Body of pancreas (tissue), 4 donors: ENCODE results near the gene LRRC7. TPM values are rescaled to one million over a fixed set of nuclear protein-coding genes. Genes with fewer than 3 reads are reported as not detected.

ENCODE experiments used
- ATAC-seq: fragments of 150-250 bp; one replicate; pipeline ENCODE4 v1.9.1; 2016
- DNase-seq, 4 donors: peaks; one replicate each; pipeline ENCODE4 v3.0.0-alpha.2; 2019
- H3K27ac ChIP-seq, 4 donors: fragments of 200-600 bp; sonication (generic); 1 replicate in 3 of 4; 2 replicates in 1 of 4; pipeline versions ENCODE4 v1.5.1 to v1.6.1; 2016 to 2019; ENCODE audit warnings: mild to moderate bottlenecking in 1 of 4, mixed read lengths in 1 of 4, moderate library complexity in 1 of 4
- H3K27me3 ChIP-seq, 2 donors: fragments of 200-600 bp; sonication (generic); one replicate each; pipeline ENCODE4 v1.6.0; 2016; ENCODE audit warnings: mild to moderate bottlenecking in 1 of 2
- H3K36me3 ChIP-seq, 2 donors: fragments of 200-600 bp; sonication (generic); replicated peaks in 1 of 2; 2 replicates each; pipeline ENCODE4 v1.5.1; 2016; ENCODE audit warnings: low read depth in 2 of 2; ENCODE audit not compliant: insufficient read depth in 1 of 2
- H3K4me1 ChIP-seq: fragments of 200-600 bp; sonication (generic); one replicate; pipeline ENCODE4 v1.6.0; 2016
- H3K4me3 ChIP-seq, 2 donors: fragments of 200-600 bp; sonication (generic); 1 replicate in 1 of 2; 2 replicates in 1 of 2; pipeline ENCODE4 v1.5.1; 2016 to 2019
- H3K9me3 ChIP-seq, 3 donors: fragments of 200-600 bp; sonication (generic); 1 replicate in 2 of 3; 2 replicates in 1 of 3; pipeline ENCODE4 v1.5.1; 2016
- POLR2A ChIP-seq, 3 donors: fragments of 450-650 bp; IDR thresholded peaks; one replicate each; pipeline ENCODE4 v1.6.1; 2016; ENCODE audit warnings: antibody characterized with exemption in 3 of 3, mild to moderate bottlenecking in 2 of 3
- WGBS, 2 donors: methylation state at CpG; one replicate each; pipeline ENCODE4 v1.1.5; 2017; 5-methylcytosine and 5-hydroxymethylcytosine counted together
- intact Hi-C: fragments of 100-400 bp; cut with DNase I; formaldehyde crosslinking; loops from one replicate; pipeline ENCODE4 v1.15.1; 2023
- total RNA-seq, 2 donors: library from RNA; depleted of rRNA; stranded (reverse); fragments of >200 nt; gene quantifications; one replicate each; pipeline ENCODE4 v1.1.0, GENCODE V29; 2016
- TF ChIP-seq, protein P1 (sequence below), 7 experiments: fragments of 450-650 bp in 4 of 7; fragments of 200-600 bp in 3 of 7; sonication (generic) in 3 of 7; IDR thresholded peaks; one replicate each; pipeline ENCODE4 v1.5.1; 2016 to 2019; ENCODE audit warnings: antibody characterized with exemption in 7 of 7

LRRC7 gene
- total RNA-seq, 2 donors from 2014 or later, result 1.3 to 2.6 TPM

DNA sequence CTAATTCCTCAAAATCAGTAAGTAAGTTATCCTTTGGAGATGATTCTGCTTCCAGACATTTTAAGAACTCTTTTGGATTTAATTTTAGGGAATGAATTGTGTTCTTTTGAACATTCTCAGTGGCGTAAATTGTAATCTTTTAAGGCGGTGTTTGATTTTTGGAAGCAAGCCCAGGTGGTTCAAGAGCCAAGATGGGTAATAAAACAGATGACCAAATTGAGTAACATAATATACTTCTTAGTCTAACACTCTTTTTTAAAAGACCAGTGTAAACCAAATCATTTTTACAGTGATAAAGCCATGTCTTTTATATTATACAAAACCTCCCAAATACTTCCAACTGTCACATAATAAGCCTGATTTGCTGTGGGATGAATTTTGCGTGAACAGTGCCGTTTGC, 503.9 kb downstream of the LRRC7 start:
- H3K27ac ChIP-seq, result no peak overlapping the region
- WGBS, 2 donors, result 44 to 59% methylated on average over 4 of the region's 4 CpGs
- ATAC-seq (no peak), DNase-seq (no peak)
- H3K9me3 ChIP-seq, result no peaks in the 10 kb centered on the region
- no peaks in the 10 kb centered on the region for H3K27me3 ChIP-seq
- no peak overlapping the region for H3K4me3 ChIP-seq
- no peaks in the 10 kb centered on the region for H3K4me1 ChIP-seq
- intact Hi-C loops, result no loop called here
- TF ChIP-seq, protein P1, sequence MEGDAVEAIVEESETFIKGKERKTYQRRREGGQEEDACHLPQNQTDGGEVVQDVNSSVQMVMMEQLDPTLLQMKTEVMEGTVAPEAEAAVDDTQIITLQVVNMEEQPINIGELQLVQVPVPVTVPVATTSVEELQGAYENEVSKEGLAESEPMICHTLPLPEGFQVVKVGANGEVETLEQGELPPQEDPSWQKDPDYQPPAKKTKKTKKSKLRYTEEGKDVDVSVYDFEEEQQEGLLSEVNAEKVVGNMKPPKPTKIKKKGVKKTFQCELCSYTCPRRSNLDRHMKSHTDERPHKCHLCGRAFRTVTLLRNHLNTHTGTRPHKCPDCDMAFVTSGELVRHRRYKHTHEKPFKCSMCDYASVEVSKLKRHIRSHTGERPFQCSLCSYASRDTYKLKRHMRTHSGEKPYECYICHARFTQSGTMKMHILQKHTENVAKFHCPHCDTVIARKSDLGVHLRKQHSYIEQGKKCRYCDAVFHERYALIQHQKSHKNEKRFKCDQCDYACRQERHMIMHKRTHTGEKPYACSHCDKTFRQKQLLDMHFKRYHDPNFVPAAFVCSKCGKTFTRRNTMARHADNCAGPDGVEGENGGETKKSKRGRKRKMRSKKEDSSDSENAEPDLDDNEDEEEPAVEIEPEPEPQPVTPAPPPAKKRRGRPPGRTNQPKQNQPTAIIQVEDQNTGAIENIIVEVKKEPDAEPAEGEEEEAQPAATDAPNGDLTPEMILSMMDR (IDR thresholded peaks at IDR 0.05), result no peak
- no peak for TF ChIP-seq POLR2A (IDR thresholded peaks at IDR 0.05)
- H3K36me3 ChIP-seq, result no peaks in the 10 kb centered on the region

DNA sequence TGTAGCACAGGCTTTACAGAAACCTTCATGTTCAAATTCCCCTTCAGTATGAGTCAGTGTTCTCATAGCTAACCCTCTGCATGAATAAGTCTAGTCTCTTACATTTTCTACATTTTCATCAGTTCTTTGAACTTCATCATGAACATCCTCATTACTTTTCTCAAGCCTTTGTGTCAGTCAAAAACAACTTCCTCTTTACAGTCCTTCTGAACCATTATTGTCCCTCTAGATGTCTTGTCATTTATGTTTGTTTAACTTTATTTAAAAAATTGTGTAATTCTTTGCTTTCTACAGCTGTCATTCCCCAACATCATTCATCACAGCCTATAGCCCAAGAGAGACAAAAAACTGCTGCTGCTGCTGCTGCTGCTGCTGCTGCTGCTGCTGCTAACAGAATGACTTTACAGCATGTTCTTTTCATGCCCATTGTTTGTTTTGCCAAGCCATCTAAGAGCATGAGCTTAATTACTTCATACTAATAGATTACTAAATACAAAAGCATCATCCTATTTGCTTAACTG, 504.6 kb downstream of the LRRC7 start:
- intact Hi-C loops, result no loop called here
- no peaks in the 10 kb centered on the region for H3K36me3 ChIP-seq
- H3K27ac ChIP-seq, result no peak overlapping the region
- no peaks in the 10 kb centered on the region for H3K27me3 ChIP-seq
- ATAC-seq (no peak), DNase-seq (no peak)
- H3K4me1 ChIP-seq, result no peaks in the 10 kb centered on the region
- TF ChIP-seq, protein P1 (IDR thresholded peaks at IDR 0.05), result no peak
- no peak for TF ChIP-seq POLR2A (IDR thresholded peaks at IDR 0.05)
- H3K9me3 ChIP-seq, result no peaks in the 10 kb centered on the region
- H3K4me3 ChIP-seq, result no peak overlapping the region

DNA sequence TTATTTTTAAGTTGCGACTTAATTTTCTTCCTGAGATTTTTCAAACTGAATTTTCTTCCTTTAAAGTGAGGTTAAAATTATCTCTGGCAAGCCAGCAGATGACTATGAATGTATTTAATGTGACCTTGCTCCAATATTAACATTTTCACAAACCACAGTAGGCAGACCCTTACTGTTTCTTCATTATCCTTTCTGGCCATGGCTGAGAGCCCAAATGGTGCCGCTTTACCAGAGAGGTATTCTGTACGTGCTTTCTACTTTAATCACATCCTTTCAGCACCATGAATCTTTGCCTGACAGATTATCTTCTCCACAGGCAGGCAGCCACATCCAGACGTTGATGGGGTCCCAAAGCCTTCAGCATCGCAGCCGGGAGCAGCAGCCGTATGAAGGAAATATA, 508.0 kb downstream of the LRRC7 start:
- ATAC-seq, result no peak
- no peaks in the 10 kb centered on the region for H3K9me3 ChIP-seq
- no peak for DNase-seq
- H3K27ac ChIP-seq, result no peak overlapping the region
- H3K4me3 ChIP-seq, result no peak overlapping the region
- no peaks in the 10 kb centered on the region for H3K36me3 ChIP-seq
- no peak for TF ChIP-seq POLR2A (IDR thresholded peaks at IDR 0.05)
- TF ChIP-seq, protein P1 (IDR thresholded peaks at IDR 0.05), result no peak
- no peaks in the 10 kb centered on the region for H3K27me3 ChIP-seq
- intact Hi-C loops, result no loop called here
- 53 to 72% methylated on average over 7 of the region's 7 CpGs for WGBS, 2 donors
- H3K4me1 ChIP-seq, result no peaks in the 10 kb centered on the region

DNA sequence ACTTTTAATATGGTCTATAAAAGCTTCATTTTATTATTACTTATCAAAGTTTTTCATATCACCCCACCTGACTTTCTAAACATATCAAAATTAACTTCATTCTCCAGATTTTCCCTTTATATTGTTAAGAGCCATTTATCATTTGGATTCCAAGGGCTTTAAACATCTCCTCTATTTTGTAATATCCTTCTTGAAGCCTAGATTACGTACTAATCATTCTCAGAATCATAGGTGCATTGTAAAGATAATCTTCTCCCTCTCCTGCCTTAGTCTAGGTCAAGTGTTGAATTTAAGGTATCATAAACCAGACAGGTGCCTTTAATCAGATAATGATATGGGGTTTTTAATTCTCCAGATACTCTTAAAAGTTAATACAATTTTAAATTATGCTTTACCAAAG, 509.3 kb downstream of the LRRC7 start:
- no peaks in the 10 kb centered on the region for H3K4me1 ChIP-seq
- intact Hi-C loops, result no loop called here
- no peak for DNase-seq
- no peak for ATAC-seq
- H3K27me3 ChIP-seq, result no peaks in the 10 kb centered on the region
- H3K27ac ChIP-seq, result no peak overlapping the region
- no peak overlapping the region for H3K4me3 ChIP-seq
- no peak for TF ChIP-seq POLR2A (IDR thresholded peaks at IDR 0.05)
- TF ChIP-seq, protein P1 (IDR thresholded peaks at IDR 0.05), result no peak
- H3K36me3 ChIP-seq, result no peaks in the 10 kb centered on the region
- 46 to 56% methylated on average over 1 of the region's 1 CpG for WGBS, 2 donors
- H3K9me3 ChIP-seq, result no peaks in the 10 kb centered on the region

DNA sequence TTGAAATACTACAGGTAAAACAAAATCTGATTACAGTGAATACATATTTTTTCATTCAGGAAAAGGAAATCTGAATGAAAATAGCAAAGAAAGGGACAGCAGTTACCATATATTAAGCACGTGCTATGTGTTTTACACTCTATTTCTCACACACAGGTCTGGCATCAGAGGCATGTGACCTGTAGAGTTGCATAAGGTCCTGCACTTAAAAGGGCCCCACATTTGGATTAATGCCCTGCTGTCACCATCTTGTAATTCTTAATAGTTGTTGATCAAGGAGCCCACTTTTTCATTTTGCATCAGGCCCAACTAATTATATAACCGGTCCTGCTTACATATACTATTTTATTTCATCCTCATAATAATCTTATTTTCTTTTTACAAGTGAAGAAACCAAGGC, 511.8 kb downstream of the LRRC7 start:
- 61 to 72% methylated on average over 2 of the region's 2 CpGs for WGBS, 2 donors
- no peak for DNase-seq
- ATAC-seq, result no peak
- no peaks in the 10 kb centered on the region for H3K4me1 ChIP-seq
- peaks cover 0 to 4% (median 0%) of the 10 kb centered on the region in 3 donors for H3K9me3 ChIP-seq
- H3K27ac ChIP-seq, result no peak overlapping the region
- H3K27me3 ChIP-seq, result no peaks in the 10 kb centered on the region
- intact Hi-C loops, result no loop called here
- no peak overlapping the region for H3K4me3 ChIP-seq
- H3K36me3 ChIP-seq, result no peaks in the 10 kb centered on the region
- TF ChIP-seq, protein P1 (IDR thresholded peaks at IDR 0.05), result no peak
- TF ChIP-seq POLR2A (IDR thresholded peaks at IDR 0.05), result no peak
